Measurements from ENCODE around the gene LAMB2. TPM values are rescaled to one million over a fixed set of nuclear protein-coding genes. Genes with fewer than 3 reads are reported as not detected.
A peak's percentile ranks its signal among the peaks of the same experiment; 100 is the strongest.

LAMB2 gene
- 100 to 1,000 TPM; 312 to 485 (median 356) TPM for total RNA-seq

GRCh38 chr3:49132437-49133225 lies at the start of gene LAMB2:
LAMB2 (minus strand) TSS chr3:49133050; CDS start chr3:49132867, 183 bp downstream.
- intact Hi-C loops (cut with DNase I; ENCODE audit: low total_unique reads), result no loop called here
- TF ChIP-seq, protein P1, sequence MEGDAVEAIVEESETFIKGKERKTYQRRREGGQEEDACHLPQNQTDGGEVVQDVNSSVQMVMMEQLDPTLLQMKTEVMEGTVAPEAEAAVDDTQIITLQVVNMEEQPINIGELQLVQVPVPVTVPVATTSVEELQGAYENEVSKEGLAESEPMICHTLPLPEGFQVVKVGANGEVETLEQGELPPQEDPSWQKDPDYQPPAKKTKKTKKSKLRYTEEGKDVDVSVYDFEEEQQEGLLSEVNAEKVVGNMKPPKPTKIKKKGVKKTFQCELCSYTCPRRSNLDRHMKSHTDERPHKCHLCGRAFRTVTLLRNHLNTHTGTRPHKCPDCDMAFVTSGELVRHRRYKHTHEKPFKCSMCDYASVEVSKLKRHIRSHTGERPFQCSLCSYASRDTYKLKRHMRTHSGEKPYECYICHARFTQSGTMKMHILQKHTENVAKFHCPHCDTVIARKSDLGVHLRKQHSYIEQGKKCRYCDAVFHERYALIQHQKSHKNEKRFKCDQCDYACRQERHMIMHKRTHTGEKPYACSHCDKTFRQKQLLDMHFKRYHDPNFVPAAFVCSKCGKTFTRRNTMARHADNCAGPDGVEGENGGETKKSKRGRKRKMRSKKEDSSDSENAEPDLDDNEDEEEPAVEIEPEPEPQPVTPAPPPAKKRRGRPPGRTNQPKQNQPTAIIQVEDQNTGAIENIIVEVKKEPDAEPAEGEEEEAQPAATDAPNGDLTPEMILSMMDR (IDR thresholded peaks at IDR 0.05), result no peak
- no peak for TF ChIP-seq POLR2A (IDR thresholded peaks at IDR 0.05)
- DNase-seq (ENCODE audit: low spot score in 2 of 2), result peak; percentile 54 to 95
- peak within 1 kb of the TSS; percentile 38 for H3K4me3 ChIP-seq (ENCODE audit: low read depth, poor library complexity, severe bottlenecking)
- 6 to 20% methylated on average over 24 to 25 of the region's 28 CpGs for WGBS, 2 donors

GRCh38 chr3:49181351-49181750 lies 48.5 kb upstream of the LAMB2 start:
- H3K4me3 ChIP-seq (ENCODE audit: low read depth, poor library complexity, severe bottlenecking), result no peak overlapping the region
- WGBS, 2 donors, result 72 to 82% methylated on average over 6 of the region's 6 CpGs
- no peak for TF ChIP-seq POLR2A (IDR thresholded peaks at IDR 0.05)
- TF ChIP-seq, protein P1 (IDR thresholded peaks at IDR 0.05), result no peak
- no peak for DNase-seq (ENCODE audit: low spot score in 2 of 2)
- intact Hi-C loops (cut with DNase I; ENCODE audit: low total_unique reads), result no loop called here

DNA sequence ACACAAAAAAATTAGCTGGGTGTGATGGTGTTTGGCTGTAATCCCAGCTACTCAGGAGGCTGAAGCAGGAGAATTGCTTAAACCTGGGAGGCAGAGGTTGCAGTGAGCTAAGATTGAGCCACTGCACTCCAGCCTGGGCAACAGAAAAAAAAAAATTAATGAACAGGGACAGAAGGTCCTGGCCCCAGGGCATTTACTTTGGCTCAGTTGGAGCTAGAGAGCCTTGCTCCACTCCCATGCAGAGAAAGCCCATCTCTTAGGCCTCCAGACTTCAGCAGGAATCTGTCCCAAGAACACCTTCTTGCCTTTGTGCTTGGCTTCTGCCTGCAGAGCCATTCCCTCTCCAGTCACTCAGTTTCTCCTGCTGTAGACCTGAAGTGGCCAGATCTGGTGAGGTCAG lies 47.3 kb upstream of the LAMB2 start:
- intact Hi-C loops (cut with DNase I; ENCODE audit: low total_unique reads), result no loop called here
- DNase-seq (ENCODE audit: low spot score in 2 of 2), result no peak
- no peak overlapping the region for H3K4me3 ChIP-seq (ENCODE audit: low read depth, poor library complexity, severe bottlenecking)
- TF ChIP-seq POLR2A (IDR thresholded peaks at IDR 0.05), result no peak
- TF ChIP-seq, protein P1 (IDR thresholded peaks at IDR 0.05), result no peak

DNA sequence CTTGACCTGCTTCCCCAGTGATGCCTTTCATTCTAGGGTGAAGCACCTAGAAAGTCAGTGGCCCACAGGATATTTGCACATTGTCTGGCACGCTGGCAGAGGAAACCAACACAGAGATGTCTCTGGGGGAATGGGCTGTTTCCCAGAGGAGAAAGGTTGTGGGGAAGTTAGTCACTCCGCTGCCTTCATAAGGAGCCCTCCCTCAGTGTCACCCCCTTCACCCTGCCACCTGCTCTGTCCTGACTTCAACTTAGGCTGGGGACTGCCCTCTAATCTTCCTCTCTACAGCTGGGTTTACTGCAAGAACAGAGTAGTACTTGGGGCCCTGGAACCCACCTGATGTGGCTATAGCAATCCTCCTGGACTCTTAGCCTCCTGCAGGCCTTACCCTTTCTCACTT lies 44.2 kb upstream of the LAMB2 start:
- TF ChIP-seq, protein P1 (IDR thresholded peaks at IDR 0.05), result no peak
- no peak for TF ChIP-seq POLR2A (IDR thresholded peaks at IDR 0.05)
- WGBS, 2 donors, result 73 to 80% methylated on average over 2 of the region's 2 CpGs
- DNase-seq (ENCODE audit: low spot score in 2 of 2), result no peak
- no peak overlapping the region for H3K4me3 ChIP-seq (ENCODE audit: low read depth, poor library complexity, severe bottlenecking)
- intact Hi-C loops (cut with DNase I; ENCODE audit: low total_unique reads), result loop anchor here (10.0 kb wide), 1 partner anchor 268 kb away; no protein-coding TSS in a partner anchor

DNA sequence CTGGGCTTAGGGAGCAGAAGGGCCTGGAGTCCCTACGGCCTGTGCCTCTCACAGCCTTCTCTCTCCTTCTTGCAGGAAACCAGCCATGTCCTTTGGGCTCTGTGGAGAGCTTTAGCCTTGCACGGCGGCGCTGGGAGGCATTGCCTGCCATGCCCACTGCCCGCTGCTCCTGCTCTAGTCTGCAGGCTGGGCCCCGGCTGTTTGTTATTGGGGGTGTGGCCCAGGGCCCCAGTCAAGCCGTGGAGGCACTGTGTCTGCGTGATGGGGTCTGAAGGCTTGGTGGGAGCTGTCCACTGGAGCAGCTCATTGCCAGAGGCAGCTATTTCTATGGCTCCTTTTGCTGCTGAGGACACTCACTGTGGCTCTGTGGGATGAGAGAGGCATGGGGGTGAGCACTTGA lies 42.7 kb upstream of the LAMB2 start:
- WGBS, 2 donors, result 80 to 90% methylated on average over 1 to 8 of the region's 8 CpGs
- intact Hi-C loops (cut with DNase I; ENCODE audit: low total_unique reads), result loop anchor here (10.0 kb wide), 1 partner anchor 269 kb away; no protein-coding TSS in a partner anchor
- H3K4me3 ChIP-seq (ENCODE audit: low read depth, poor library complexity, severe bottlenecking), result no peak overlapping the region
- DNase-seq (ENCODE audit: low spot score in 2 of 2), result no peak
- no peak for TF ChIP-seq POLR2A (IDR thresholded peaks at IDR 0.05)
- TF ChIP-seq, protein P1 (IDR thresholded peaks at IDR 0.05), result no peak

All from lower leg skin (tissue), 4 donors.